ENCODE results near the gene SDC1. TPM values are rescaled to one million over a fixed set of nuclear protein-coding genes. Genes with fewer than 3 reads are reported as not detected.
"Not testable (repeated sequence)": the region's sequence is repeated elsewhere in the genome, so short reads cannot be mapped to it uniquely, and the experiment has no call there.

Gene SDC1
- total and polyA plus RNA-seq, 2 of the 8 experiments (the other 6 are each of a cell fraction or from before 2014, with no cell fraction given): 45.3 to 73.3 TPM

GRCh38 chr2:20234597-20234996 is 9.7 kb upstream of the SDC1 start:
- H2AK5ac ChIP-seq (ENCODE audit: low read depth, low read length); FAIRE-seq; H2BK20ac ChIP-seq (ENCODE audit: low read length); H3K27ac ChIP-seq (ENCODE audit: low read depth, low read length); H3K23me2 ChIP-seq (ENCODE audit: low read depth, low read length); H2AFZ ChIP-seq (ENCODE audit: low read length); H2BK15ac ChIP-seq (ENCODE audit: low read length); H3K14ac ChIP-seq (ENCODE audit: insufficient read length); H3K36me3 ChIP-seq (ENCODE audit: control insufficient read depth in 2 of 4, insufficient read depth in 4 of 4, low read length in 3 of 4); H4K8ac ChIP-seq (ENCODE audit: extremely low read depth, insufficient read depth, low read length); H3K4ac ChIP-seq (replicated peaks; ENCODE audit: insufficient read length, low read depth, low read length); DNase-seq (ENCODE audit: low read depth in 1 of 2, low spot score in 2 of 2); H4K20me1 ChIP-seq (replicated peaks in 1 of 2; ENCODE audit: control insufficient read depth in 1 of 2, insufficient read depth in 2 of 2, low read length in 2 of 2); H4K5ac ChIP-seq (ENCODE audit: insufficient read length, low read depth, low read length); H3K4me2 ChIP-seq (ENCODE audit: insufficient read depth in 1 of 2, low read depth in 2 of 2, low read length in 2 of 2); H3K4me3 ChIP-seq (ENCODE audit: extremely low read depth in 1 of 4, insufficient read depth in 2 of 4, low read depth in 3 of 4, low read length in 4 of 4); H4K91ac ChIP-seq (replicated peaks; ENCODE audit: insufficient read length, low read length); H3K9me3 ChIP-seq (ENCODE audit: insufficient read depth in 2 of 2, low read depth in 1 of 2, low read length in 1 of 2); H2BK12ac ChIP-seq (ENCODE audit: low read depth, low read length); H3K18ac ChIP-seq (ENCODE audit: extremely low read depth, low read length); H2BK5ac ChIP-seq (ENCODE audit: low read depth, low read length); H3K79me2 ChIP-seq (ENCODE audit: control insufficient read depth in 1 of 2, insufficient read depth in 2 of 2, low read length in 2 of 2); H3K56ac ChIP-seq (replicated peaks; ENCODE audit: insufficient read length, low read depth, low read length); H3K23ac ChIP-seq (ENCODE audit: insufficient read length); H3K9ac ChIP-seq (replicated peaks in 1 of 4; ENCODE audit: extremely low read depth in 1 of 4, low read depth in 3 of 4, low read length in 3 of 4); POLR2A ChIA-PET (ENCODE audit: partially characterized antibody); H2BK120ac ChIP-seq (replicated peaks; ENCODE audit: low read depth, low read length); H3K79me1 ChIP-seq (ENCODE audit: low read depth, low read length); H3K27me3 ChIP-seq (replicated peaks in 1 of 4; ENCODE audit: control insufficient read depth in 3 of 4, extremely low read depth in 1 of 4, insufficient read depth in 3 of 4, low read length in 3 of 4): not testable (repeated sequence)
- 90% methylated on average over 2 of the region's 2 CpGs; no CpG with 5 or more reads in 1 of the 2 experiments for WGBS, 2 experiments (ENCODE audit: extremely low coverage in 1 of 2, insufficient coverage in 1 of 2, insufficient read length in 1 of 2, insufficient replicate concordance in 2 of 2, low coverage in 1 of 2, low lambda C conversion rate in 2 of 2, missing lambda C conversion rate in 1 of 2)
- H3K4me1 ChIP-seq (replicated peaks in 1 of 4; ENCODE audit: control insufficient read depth in 3 of 4, insufficient read depth in 4 of 4, low read length in 3 of 4): peaks cover 4 to 13% (median 6%) of the 10 kb centered on the region in 4 experiments
- CTCF ChIA-PET (ENCODE audit: partially characterized antibody): interaction anchor here (0.8 to 6.8 kb wide), 5 partner anchors 8 to 139 kb away, joined by 3 to 63 read pairs (median 5); partner anchors contain the start of gene SDC1
